SK-N-SH (cell line): ENCODE results near the gene BMAL1. TPM values are rescaled to one million over a fixed set of nuclear protein-coding genes. Genes with fewer than 3 reads are reported as not detected.

Source experiments
- CTCF ChIA-PET: fragments of 300-600, 350-600 bp; formaldehyde crosslinking; extraction: SDS; loops from one replicate; lab custom pipeline; 2021; lab: Yijun Ruan, JAX
- POLR2A ChIA-PET: fragments of 350-600 bp; sonication (Branson Sonifier 250); formaldehyde crosslinking; extraction: SDS; loops from one replicate; lab custom pipeline; 2020; ENCODE audit warnings: antibody characterized with exemption, inconsistent platforms; lab: Yijun Ruan, JAX
- DNase-seq: peaks from one replicate; pipeline ENCODE4 v3.0.0; 2012
- H2AFZ ChIP-seq: fragments of 200-600 bp; sonication (generic); 2 replicates; pipeline ENCODE4 v1.8.1; 2016; ENCODE audit warnings: antibody characterized with exemption, mild to moderate bottlenecking, low read depth
- H3F3A ChIP-seq: fragments of 200-600 bp; sonication (generic); replicated peaks from 2 replicates; pipeline ENCODE3; 2016; ENCODE audit warnings: antibody characterized with exemption, mild to moderate bottlenecking; ENCODE audit not compliant: insufficient read depth
- H3K27ac ChIP-seq, 2 experiments: fragments of 200-500 bp in 1 of 2; fragments of 200-600 bp in 1 of 2; sonication (Bioruptor generic) in 1 of 2; sonication (generic), shearing (Covaris generic) in 1 of 2; 2 replicates each; pipeline versions ENCODE4 v1.5.1 to v1.6.1; 2014 to 2016; ENCODE audit warnings: low read depth in 2 of 2, inconsistent platforms in 1 of 2, low read length in 1 of 2, mild to moderate bottlenecking in 1 of 2, mixed read lengths in 1 of 2
- H3K27me3 ChIP-seq: fragments of 200-600 bp; sonication (generic), shearing (Covaris generic); 2 replicates; pipeline ENCODE4 v1.6.1; 2016; ENCODE audit warnings: mixed run types; ENCODE audit not compliant: insufficient read depth
- H3K36me3 ChIP-seq, 2 experiments: fragments of 200-500 bp in 1 of 2; fragments of 200-600 bp in 1 of 2; sonication (Bioruptor generic) in 1 of 2; sonication (generic) in 1 of 2; replicated peaks in 1 of 2; 2 replicates each; pipeline versions ENCODE3 to v1.5.1; 2014 to 2016; ENCODE audit warnings: low read length in 1 of 2, mild to moderate bottlenecking in 1 of 2; ENCODE audit not compliant: insufficient read depth in 2 of 2, control insufficient read depth in 1 of 2
- H3K4me1 ChIP-seq, 2 experiments: fragments of 200-500 bp in 1 of 2; fragments of 200-600 bp in 1 of 2; sonication (Bioruptor generic) in 1 of 2; sonication (generic), shearing (Covaris generic) in 1 of 2; 2 replicates each; pipeline versions ENCODE4 v1.5.1 to v1.6.1; 2014 to 2016; ENCODE audit warnings: low read depth in 1 of 2, low read length in 1 of 2, mixed run types in 1 of 2; ENCODE audit not compliant: insufficient read depth in 2 of 2, control insufficient read depth in 1 of 2
- H3K4me2 ChIP-seq: fragments of 200-600 bp; sonication (generic), shearing (Covaris generic); 2 replicates; pipeline ENCODE4 v1.6.1; 2017; ENCODE audit warnings: mixed run types
- H3K4me3 ChIP-seq, 2 experiments: fragments of 200-500 bp in 1 of 2; fragments of 200-600 bp in 1 of 2; sonication (Bioruptor generic) in 1 of 2; sonication (generic), shearing (Covaris generic) in 1 of 2; 2 replicates each; pipeline versions ENCODE4 v1.5.1 to v1.8.1; 2014 to 2016; ENCODE audit warnings: low read depth in 2 of 2, inconsistent platforms in 1 of 2, low read length in 1 of 2, mild to moderate bottlenecking in 1 of 2, mixed read lengths in 1 of 2, moderate library complexity in 1 of 2
- H3K79me2 ChIP-seq: fragments of 200-600 bp; sonication (generic); 2 replicates; pipeline ENCODE4 v1.8.1; 2017; ENCODE audit warnings: mild to moderate bottlenecking; ENCODE audit not compliant: insufficient read depth
- H3K9ac ChIP-seq: fragments of 200-600 bp; sonication (generic); 2 replicates; pipeline ENCODE4 v1.6.1; 2017; ENCODE audit warnings: mixed run types
- H3K9me2 ChIP-seq: fragments of 200-600 bp; sonication (generic); 2 replicates; pipeline ENCODE4 v1.6.1; 2017; ENCODE audit warnings: mixed run types
- H3K9me3 ChIP-seq: fragments of 200-600 bp; sonication (generic); 2 replicates; pipeline ENCODE4 v1.6.1; 2017; ENCODE audit warnings: mixed run types, mild to moderate bottlenecking, moderate library complexity
- H4K20me1 ChIP-seq: fragments of 200-600 bp; sonication (generic); 2 replicates; pipeline ENCODE4 v1.6.1; 2017; ENCODE audit warnings: mild to moderate bottlenecking, mixed run types; ENCODE audit not compliant: insufficient read depth
- CHD2 ChIP-seq: fragments of 150-350 bp; IDR thresholded peaks from 2 replicates; pipeline ENCODE4 v1.6.1; 2018; ENCODE audit warnings: low read length; ENCODE audit not compliant: partially characterized antibody
- ELF1 ChIP-seq: IDR thresholded peaks from 2 replicates; pipeline ENCODE4 v1.4.0; 2012
- EP300 ChIP-seq, 2 experiments: IDR thresholded peaks; 2 replicates each; pipeline versions ENCODE4 v1.4.0 to v1.6.1; 2012; ENCODE audit warnings: borderline replicate concordance in 1 of 2, low read depth in 1 of 2, low read length in 1 of 2
- FOSL2 ChIP-seq: IDR thresholded peaks from 2 replicates; pipeline ENCODE4 v1.4.0; 2012; ENCODE audit warnings: low read depth, mild to moderate bottlenecking, moderate library complexity, borderline replicate concordance
- JUND ChIP-seq: IDR thresholded peaks from 2 replicates; pipeline ENCODE4 v1.4.0; 2012
- NFIC ChIP-seq: IDR thresholded peaks from 2 replicates; pipeline ENCODE4 v1.4.0; 2012; ENCODE audit warnings: borderline replicate concordance
- POLR2AphosphoS5 ChIP-seq: IDR thresholded peaks from 2 replicates; pipeline ENCODE4 v1.6.1; 2012; ENCODE audit warnings: low read depth, low read length
- RCOR1 ChIP-seq: fragments of 150-350 bp; IDR thresholded peaks from 2 replicates; pipeline ENCODE4 v1.6.1; 2017; ENCODE audit warnings: antibody characterized with exemption, low read length
- RFX5 ChIP-seq: IDR thresholded peaks from 2 replicates; pipeline ENCODE4 v1.6.1; 2012; ENCODE audit warnings: mild to moderate bottlenecking, improper control_type of control experiment, low read length
- SMC3 ChIP-seq: IDR thresholded peaks from 2 replicates; pipeline ENCODE4 v1.6.1; 2012; ENCODE audit warnings: low read depth, low read length, improper control_type of control experiment
- TAF1 ChIP-seq: IDR thresholded peaks from 2 replicates; pipeline ENCODE4 v1.6.1; 2012; ENCODE audit warnings: low read depth, mild to moderate bottlenecking, low read length, moderate library complexity, borderline replicate concordance
- YY1 ChIP-seq: IDR thresholded peaks from 2 replicates; pipeline ENCODE4 v1.4.0; 2012; ENCODE audit warnings: low read depth, mild to moderate bottlenecking
- WGBS: methylation state at CpG from one replicate; pipeline ENCODE4 v1.1.6; 2017; ENCODE audit warnings: low lambda C conversion rate; 5-methylcytosine and 5-hydroxymethylcytosine counted together
- polyA plus RNA-seq, 3 experiments: library from polyadenylated mRNA; depleted of rRNA; stranded (reverse); fragments of >200 nt; gene quantifications; 2 replicates each; pipeline ENCODE4 v1.2.3, GENCODE V29; 2012
- TF ChIP-seq, protein P1 (sequence below): IDR thresholded peaks from 2 replicates; pipeline ENCODE4; 2012
- TF ChIP-seq, protein P2 (sequence below): IDR thresholded peaks from 2 replicates; pipeline ENCODE4 v1.6.1; 2012; ENCODE audit warnings: mild to moderate bottlenecking, low read depth, low read length, moderate library complexity
- TF ChIP-seq, protein P3 (sequence below): IDR thresholded peaks from 2 replicates; pipeline ENCODE4 v1.4.0; 2012; ENCODE audit warnings: low read depth, borderline replicate concordance
- TF ChIP-seq, protein P4 (sequence below): IDR thresholded peaks from 2 replicates; pipeline ENCODE4 v1.4.0; 2012; ENCODE audit warnings: low read depth, borderline replicate concordance
- TF ChIP-seq, protein P5 (sequence below): fragments of 200-600 bp; sonication (generic); IDR thresholded peaks from 2 replicates; pipeline ENCODE4 v1.6.1; 2017; ENCODE audit warnings: antibody characterized with exemption, mild to moderate bottlenecking, moderate library complexity
- TF ChIP-seq, protein P6 (sequence below): IDR thresholded peaks from 2 replicates; pipeline ENCODE4 v1.4.0; 2012; ENCODE audit warnings: low read depth
- TF ChIP-seq, protein P7 (sequence below): fragments of 150-350 bp; IDR thresholded peaks from 2 replicates; pipeline ENCODE4 v1.6.1; 2016; ENCODE audit warnings: mild to moderate bottlenecking, low read depth, low read length

Gene BMAL1
- polyA plus RNA-seq, 1 of the 3 experiments (the other 2 are of a cell fraction) = 6.5 TPM

DNA sequence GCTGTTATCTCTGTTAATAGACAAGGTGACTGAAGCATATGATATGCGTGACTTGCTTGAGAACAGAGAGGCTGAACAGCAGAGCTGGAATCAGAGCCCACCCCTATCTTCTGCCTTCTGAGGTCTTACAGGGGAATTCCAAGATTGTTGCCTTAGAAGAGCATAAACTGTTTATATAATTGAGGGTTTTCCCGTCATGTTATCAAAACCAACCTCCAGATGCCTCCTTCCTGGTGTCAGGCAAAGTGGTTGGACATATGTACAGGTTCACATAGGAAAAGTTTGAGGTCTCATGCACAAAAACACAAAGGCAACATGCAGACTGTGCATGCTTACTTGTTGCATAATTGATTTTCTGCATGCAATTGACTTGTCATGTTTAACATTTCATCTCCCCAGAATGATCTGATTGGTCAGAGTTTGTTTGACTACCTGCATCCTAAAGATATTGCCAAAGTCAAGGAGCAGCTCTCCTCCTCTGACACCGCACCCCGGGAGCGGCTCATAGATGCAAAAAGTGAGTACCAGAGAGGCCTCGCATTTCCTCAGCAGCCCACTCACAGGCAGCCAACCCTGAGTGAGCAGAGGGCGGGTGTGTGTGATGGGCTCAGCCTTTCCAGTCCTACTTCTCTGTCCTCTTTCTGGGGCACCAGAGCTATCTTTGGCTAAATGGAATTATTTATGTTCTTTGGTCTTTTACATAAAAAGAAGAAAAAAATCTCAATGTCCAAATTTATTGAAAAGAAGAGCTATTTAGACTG is 88.9 kb downstream of the BMAL1 start:
- Histone ChIP-seq H3F3A (peaks cover 5% of the 10 kb centered on the region), H4K20me1 (no peaks in the 10 kb centered on the region), H3K9ac (no peak overlapping the region), H3K27me3 (no peaks in the 10 kb centered on the region), H3K9me3 (no peaks in the 10 kb centered on the region), H3K4me2 (no peak overlapping the region), H3K79me2 (no peaks in the 10 kb centered on the region), H3K4me1 (peaks cover 0 to 8% of the 10 kb centered on the region in 2 experiments; a peak in 1 of 4 replicates), H3K4me3 (no peak overlapping the region), H3K36me3 (peaks cover 17 to 53% of the 10 kb centered on the region in 2 experiments), H2AFZ (no peak overlapping the region), H3K27ac (no peak overlapping the region), H3K9me2 (no peaks in the 10 kb centered on the region)
- POLR2A ChIA-PET = no interaction called here
- CTCF ChIA-PET = interaction anchor here (0.7 to 2.4 kb wide), 7 partner anchors 10 to 183 kb away, joined by 3 to 8 read pairs (median 6); no protein-coding TSS in a partner anchor
- no peak for DNase-seq
- 98% methylated on average over 6 of the region's 7 CpGs for WGBS
- TF ChIP-seq, protein P1, sequence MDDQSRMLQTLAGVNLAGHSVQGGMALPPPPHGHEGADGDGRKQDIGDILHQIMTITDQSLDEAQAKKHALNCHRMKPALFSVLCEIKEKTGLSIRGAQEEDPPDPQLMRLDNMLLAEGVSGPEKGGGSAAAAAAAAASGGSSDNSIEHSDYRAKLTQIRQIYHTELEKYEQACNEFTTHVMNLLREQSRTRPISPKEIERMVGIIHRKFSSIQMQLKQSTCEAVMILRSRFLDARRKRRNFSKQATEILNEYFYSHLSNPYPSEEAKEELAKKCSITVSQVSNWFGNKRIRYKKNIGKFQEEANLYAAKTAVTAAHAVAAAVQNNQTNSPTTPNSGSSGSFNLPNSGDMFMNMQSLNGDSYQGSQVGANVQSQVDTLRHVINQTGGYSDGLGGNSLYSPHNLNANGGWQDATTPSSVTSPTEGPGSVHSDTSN = no peak
- no peak for TF ChIP-seq RCOR1
- no peak for TF ChIP-seq NFIC
- TF ChIP-seq, protein P2, sequence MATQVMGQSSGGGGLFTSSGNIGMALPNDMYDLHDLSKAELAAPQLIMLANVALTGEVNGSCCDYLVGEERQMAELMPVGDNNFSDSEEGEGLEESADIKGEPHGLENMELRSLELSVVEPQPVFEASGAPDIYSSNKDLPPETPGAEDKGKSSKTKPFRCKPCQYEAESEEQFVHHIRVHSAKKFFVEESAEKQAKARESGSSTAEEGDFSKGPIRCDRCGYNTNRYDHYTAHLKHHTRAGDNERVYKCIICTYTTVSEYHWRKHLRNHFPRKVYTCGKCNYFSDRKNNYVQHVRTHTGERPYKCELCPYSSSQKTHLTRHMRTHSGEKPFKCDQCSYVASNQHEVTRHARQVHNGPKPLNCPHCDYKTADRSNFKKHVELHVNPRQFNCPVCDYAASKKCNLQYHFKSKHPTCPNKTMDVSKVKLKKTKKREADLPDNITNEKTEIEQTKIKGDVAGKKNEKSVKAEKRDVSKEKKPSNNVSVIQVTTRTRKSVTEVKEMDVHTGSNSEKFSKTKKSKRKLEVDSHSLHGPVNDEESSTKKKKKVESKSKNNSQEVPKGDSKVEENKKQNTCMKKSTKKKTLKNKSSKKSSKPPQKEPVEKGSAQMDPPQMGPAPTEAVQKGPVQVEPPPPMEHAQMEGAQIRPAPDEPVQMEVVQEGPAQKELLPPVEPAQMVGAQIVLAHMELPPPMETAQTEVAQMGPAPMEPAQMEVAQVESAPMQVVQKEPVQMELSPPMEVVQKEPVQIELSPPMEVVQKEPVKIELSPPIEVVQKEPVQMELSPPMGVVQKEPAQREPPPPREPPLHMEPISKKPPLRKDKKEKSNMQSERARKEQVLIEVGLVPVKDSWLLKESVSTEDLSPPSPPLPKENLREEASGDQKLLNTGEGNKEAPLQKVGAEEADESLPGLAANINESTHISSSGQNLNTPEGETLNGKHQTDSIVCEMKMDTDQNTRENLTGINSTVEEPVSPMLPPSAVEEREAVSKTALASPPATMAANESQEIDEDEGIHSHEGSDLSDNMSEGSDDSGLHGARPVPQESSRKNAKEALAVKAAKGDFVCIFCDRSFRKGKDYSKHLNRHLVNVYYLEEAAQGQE = no peak
- TF ChIP-seq TAF1 = no peak
- TF ChIP-seq RFX5 = no peak
- TF ChIP-seq POLR2AphosphoS5 = no peak
- TF ChIP-seq, protein P3, sequence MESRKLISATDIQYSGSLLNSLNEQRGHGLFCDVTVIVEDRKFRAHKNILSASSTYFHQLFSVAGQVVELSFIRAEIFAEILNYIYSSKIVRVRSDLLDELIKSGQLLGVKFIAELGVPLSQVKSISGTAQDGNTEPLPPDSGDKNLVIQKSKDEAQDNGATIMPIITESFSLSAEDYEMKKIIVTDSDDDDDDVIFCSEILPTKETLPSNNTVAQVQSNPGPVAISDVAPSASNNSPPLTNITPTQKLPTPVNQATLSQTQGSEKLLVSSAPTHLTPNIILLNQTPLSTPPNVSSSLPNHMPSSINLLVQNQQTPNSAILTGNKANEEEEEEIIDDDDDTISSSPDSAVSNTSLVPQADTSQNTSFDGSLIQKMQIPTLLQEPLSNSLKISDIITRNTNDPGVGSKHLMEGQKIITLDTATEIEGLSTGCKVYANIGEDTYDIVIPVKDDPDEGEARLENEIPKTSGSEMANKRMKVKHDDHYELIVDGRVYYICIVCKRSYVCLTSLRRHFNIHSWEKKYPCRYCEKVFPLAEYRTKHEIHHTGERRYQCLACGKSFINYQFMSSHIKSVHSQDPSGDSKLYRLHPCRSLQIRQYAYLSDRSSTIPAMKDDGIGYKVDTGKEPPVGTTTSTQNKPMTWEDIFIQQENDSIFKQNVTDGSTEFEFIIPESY = no peak
- TF ChIP-seq YY1 = no peak
- TF ChIP-seq JUND = no peak
- no peak for TF ChIP-seq ELF1
- no peak for TF ChIP-seq CHD2
- TF ChIP-seq, protein P4, sequence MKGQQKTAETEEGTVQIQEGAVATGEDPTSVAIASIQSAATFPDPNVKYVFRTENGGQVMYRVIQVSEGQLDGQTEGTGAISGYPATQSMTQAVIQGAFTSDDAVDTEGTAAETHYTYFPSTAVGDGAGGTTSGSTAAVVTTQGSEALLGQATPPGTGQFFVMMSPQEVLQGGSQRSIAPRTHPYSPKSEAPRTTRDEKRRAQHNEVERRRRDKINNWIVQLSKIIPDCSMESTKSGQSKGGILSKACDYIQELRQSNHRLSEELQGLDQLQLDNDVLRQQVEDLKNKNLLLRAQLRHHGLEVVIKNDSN = no peak
- TF ChIP-seq, protein P5, sequence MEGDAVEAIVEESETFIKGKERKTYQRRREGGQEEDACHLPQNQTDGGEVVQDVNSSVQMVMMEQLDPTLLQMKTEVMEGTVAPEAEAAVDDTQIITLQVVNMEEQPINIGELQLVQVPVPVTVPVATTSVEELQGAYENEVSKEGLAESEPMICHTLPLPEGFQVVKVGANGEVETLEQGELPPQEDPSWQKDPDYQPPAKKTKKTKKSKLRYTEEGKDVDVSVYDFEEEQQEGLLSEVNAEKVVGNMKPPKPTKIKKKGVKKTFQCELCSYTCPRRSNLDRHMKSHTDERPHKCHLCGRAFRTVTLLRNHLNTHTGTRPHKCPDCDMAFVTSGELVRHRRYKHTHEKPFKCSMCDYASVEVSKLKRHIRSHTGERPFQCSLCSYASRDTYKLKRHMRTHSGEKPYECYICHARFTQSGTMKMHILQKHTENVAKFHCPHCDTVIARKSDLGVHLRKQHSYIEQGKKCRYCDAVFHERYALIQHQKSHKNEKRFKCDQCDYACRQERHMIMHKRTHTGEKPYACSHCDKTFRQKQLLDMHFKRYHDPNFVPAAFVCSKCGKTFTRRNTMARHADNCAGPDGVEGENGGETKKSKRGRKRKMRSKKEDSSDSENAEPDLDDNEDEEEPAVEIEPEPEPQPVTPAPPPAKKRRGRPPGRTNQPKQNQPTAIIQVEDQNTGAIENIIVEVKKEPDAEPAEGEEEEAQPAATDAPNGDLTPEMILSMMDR = no peak
- no peak for TF ChIP-seq EP300 (IDR thresholded peaks at IDR 0.05; ENCODE audit: borderline replicate concordance in 1 of 2, low read depth in 1 of 2, low read length in 1 of 2)
- TF ChIP-seq SMC3 = no peak
- TF ChIP-seq, protein P6, sequence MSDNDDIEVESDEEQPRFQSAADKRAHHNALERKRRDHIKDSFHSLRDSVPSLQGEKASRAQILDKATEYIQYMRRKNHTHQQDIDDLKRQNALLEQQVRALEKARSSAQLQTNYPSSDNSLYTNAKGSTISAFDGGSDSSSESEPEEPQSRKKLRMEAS = no peak
- TF ChIP-seq, protein P7, sequence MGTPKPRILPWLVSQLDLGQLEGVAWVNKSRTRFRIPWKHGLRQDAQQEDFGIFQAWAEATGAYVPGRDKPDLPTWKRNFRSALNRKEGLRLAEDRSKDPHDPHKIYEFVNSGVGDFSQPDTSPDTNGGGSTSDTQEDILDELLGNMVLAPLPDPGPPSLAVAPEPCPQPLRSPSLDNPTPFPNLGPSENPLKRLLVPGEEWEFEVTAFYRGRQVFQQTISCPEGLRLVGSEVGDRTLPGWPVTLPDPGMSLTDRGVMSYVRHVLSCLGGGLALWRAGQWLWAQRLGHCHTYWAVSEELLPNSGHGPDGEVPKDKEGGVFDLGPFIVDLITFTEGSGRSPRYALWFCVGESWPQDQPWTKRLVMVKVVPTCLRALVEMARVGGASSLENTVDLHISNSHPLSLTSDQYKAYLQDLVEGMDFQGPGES = no peak
- no peak for TF ChIP-seq FOSL2
